Immature natural killer cell (primary cell): ENCODE results near the gene FGFR4. TPM values are rescaled to one million over a fixed set of nuclear protein-coding genes. Genes with fewer than 3 reads are reported as not detected.

Experiments used
- DNase-seq, 3 donors: peaks; one replicate each; pipeline ENCODE4 v3.0.0; 2022; ENCODE audit warnings: mixed read lengths in 1 of 3
- H3K27ac Mint-ChIP-seq, 6 donors: one replicate each; pipeline ENCODE4 v1.8.0; 2020; ENCODE audit warnings: mixed read lengths in 6 of 6, mild to moderate bottlenecking in 5 of 6, inconsistent platforms in 4 of 6, moderate library complexity in 3 of 6
- H3K27me3 Mint-ChIP-seq, 3 donors: one replicate each; pipeline ENCODE4 v1.8.0; 2020 to 2021; ENCODE audit warnings: low read depth in 3 of 3, mild to moderate bottlenecking in 3 of 3, mixed read lengths in 3 of 3, moderate library complexity in 3 of 3, inconsistent platforms in 1 of 3
- H3K36me3 Mint-ChIP-seq, 3 donors: one replicate each; pipeline ENCODE4 v1.8.0; 2020; ENCODE audit warnings: mixed read lengths in 3 of 3, inconsistent platforms in 2 of 3, mild to moderate bottlenecking in 2 of 3
- H3K4me1 Mint-ChIP-seq, 2 donors: one replicate each; pipeline ENCODE4 v1.8.0; 2020; ENCODE audit warnings: inconsistent platforms in 2 of 2, mild to moderate bottlenecking in 2 of 2, mixed read lengths in 2 of 2, moderate library complexity in 1 of 2
- H3K4me3 Mint-ChIP-seq, 5 donors: one replicate each; pipeline ENCODE4 v1.8.0; 2020; ENCODE audit warnings: mild to moderate bottlenecking in 5 of 5, mixed read lengths in 5 of 5, inconsistent platforms in 3 of 5, moderate library complexity in 3 of 5
- H3K9me3 Mint-ChIP-seq, 6 donors: one replicate each; pipeline ENCODE4 v1.8.0; 2020; ENCODE audit warnings: mild to moderate bottlenecking in 6 of 6, mixed read lengths in 6 of 6, inconsistent platforms in 4 of 6, moderate library complexity in 3 of 6
- polyA plus RNA-seq, 3 donors: library from polyadenylated mRNA; unstranded; fragments of 300-500 nt; fragmentation: Illumina TruSeq; gene quantifications; one replicate each; pipeline ENCODE4 v1.2.3, GENCODE V29; 2021

FGFR4 gene
- polyA plus RNA-seq, 3 donors from 2014 or later = not detected

GRCh38 chr5:177070536-177071191 lies 16.1 kb upstream of the FGFR4 start:
- Mint-ChIP-seq H3K4me1 (peaks cover 3 to 6% of the 10 kb centered on the region in 2 donors), H3K27ac (no peak overlapping the region), H3K9me3 (no peaks in the 10 kb centered on the region), H3K36me3 (peaks cover 4 to 16% (median 9%) of the 10 kb centered on the region in 3 donors), H3K4me3 (no peak overlapping the region), H3K27me3 (no peaks in the 10 kb centered on the region)
- no peak for DNase-seq

- DNase-seq = peak; percentile 36 to 53 (median 44)
Measured at GRCh38 chr5:177071666-177072385, 14.9 kb upstream of the FGFR4 start.

GRCh38 chr5:177077335-177077734 lies 9.4 kb upstream of the FGFR4 start:
- Mint-ChIP-seq H3K9me3 (no peaks in the 10 kb centered on the region), H3K4me3 (no peak overlapping the region), H3K36me3 (peaks cover 0 to 4% (median 3%) of the 10 kb centered on the region in 3 donors), H3K27ac (no peak overlapping the region), H3K27me3 (peaks cover 0 to 1% (median 0%) of the 10 kb centered on the region in 3 donors), H3K4me1 (no peaks in the 10 kb centered on the region)
- DNase-seq = no peak

More at GRCh38 chr5:177071666-177072385, 14.9 kb upstream of the FGFR4 start:
- peaks cover 0 to 12% (median 6%) of the 10 kb centered on the region in 3 donors for H3K36me3 Mint-ChIP-seq
- no peak overlapping the region for H3K4me3 Mint-ChIP-seq
- H3K4me1 Mint-ChIP-seq = peaks cover 3 to 6% of the 10 kb centered on the region in 2 donors
- peak overlapping the region in 1 of 6 donors; percentile 37 for H3K27ac Mint-ChIP-seq
- no peaks in the 10 kb centered on the region for H3K27me3 Mint-ChIP-seq
- no peaks in the 10 kb centered on the region for H3K9me3 Mint-ChIP-seq

GRCh38 chr5:177079606-177080005 lies 7.1 kb upstream of the FGFR4 start:
- Mint-ChIP-seq H3K27ac (no peak overlapping the region), H3K36me3 (peaks cover 0 to 4% (median 3%) of the 10 kb centered on the region in 3 donors), H3K9me3 (no peaks in the 10 kb centered on the region), H3K4me3 (no peak overlapping the region), H3K27me3 (peaks cover 0 to 3% (median 2%) of the 10 kb centered on the region in 3 donors), H3K4me1 (no peaks in the 10 kb centered on the region)
- DNase-seq = no peak

GRCh38 chr5:177080265-177080664 lies 6.5 kb upstream of the FGFR4 start:
- Mint-ChIP-seq H3K27me3 (peaks cover 0 to 3% (median 2%) of the 10 kb centered on the region in 3 donors), H3K4me1 (no peaks in the 10 kb centered on the region), H3K9me3 (no peaks in the 10 kb centered on the region), H3K27ac (no peak overlapping the region), H3K36me3 (peaks cover 0 to 4% (median 3%) of the 10 kb centered on the region in 3 donors), H3K4me3 (no peak overlapping the region)
- no peak for DNase-seq

- Mint-ChIP-seq H3K4me3 (no peak overlapping the region), H3K27ac (no peak overlapping the region), H3K36me3 (no peaks in the 10 kb centered on the region), H3K9me3 (no peaks in the 10 kb centered on the region), H3K4me1 (peaks cover 4 to 8% of the 10 kb centered on the region in 2 donors), H3K27me3 (peaks cover 0 to 4% (median 3%) of the 10 kb centered on the region in 3 donors)
- DNase-seq = no peak
Measured at GRCh38 chr5:177081859-177082258, 4.9 kb upstream of the FGFR4 start.

- H3K4me3 Mint-ChIP-seq = no peak overlapping the region
- H3K9me3 Mint-ChIP-seq = no peaks in the 10 kb centered on the region
- no peak for DNase-seq
- no peak overlapping the region for H3K27ac Mint-ChIP-seq
- peaks cover 9 to 14% of the 10 kb centered on the region in 2 donors for H3K4me1 Mint-ChIP-seq
- H3K27me3 Mint-ChIP-seq = peaks cover 0 to 7% (median 4%) of the 10 kb centered on the region in 3 donors
- H3K36me3 Mint-ChIP-seq = no peaks in the 10 kb centered on the region
Measured at GRCh38 chr5:177083357-177083756, 3.4 kb upstream of the FGFR4 start.

- H3K4me1 Mint-ChIP-seq = peaks cover 9 to 14% of the 10 kb centered on the region in 2 donors
- H3K4me3 Mint-ChIP-seq = no peak overlapping the region
- H3K27me3 Mint-ChIP-seq = peaks cover 0 to 7% (median 4%) of the 10 kb centered on the region in 3 donors
- no peak overlapping the region for H3K27ac Mint-ChIP-seq
- no peaks in the 10 kb centered on the region for H3K36me3 Mint-ChIP-seq
- no peak for DNase-seq
- H3K9me3 Mint-ChIP-seq = no peaks in the 10 kb centered on the region
Measured at GRCh38 chr5:177084175-177084574, 2.5 kb upstream of the FGFR4 start.

- H3K27me3 Mint-ChIP-seq = peaks cover 0 to 7% (median 4%) of the 10 kb centered on the region in 3 donors
- peaks cover 9 to 14% of the 10 kb centered on the region in 2 donors for H3K4me1 Mint-ChIP-seq
- no peaks in the 10 kb centered on the region for H3K36me3 Mint-ChIP-seq
- H3K4me3 Mint-ChIP-seq = peak overlapping the region; percentile 42 to 82 (median 61)
- DNase-seq = no peak
- H3K27ac Mint-ChIP-seq = peak overlapping the region in 4 of 6 donors; percentile 4 to 54 (median 24)
- H3K9me3 Mint-ChIP-seq = no peaks in the 10 kb centered on the region
Measured at GRCh38 chr5:177085985-177086653, 596 bp upstream of the FGFR4 start.

GRCh38 chr5:177087398-177088005 lies 787 bp downstream of the FGFR4 start:
- no peak overlapping the region for H3K27ac Mint-ChIP-seq
- DNase-seq = no peak
- H3K4me3 Mint-ChIP-seq = peak overlapping the region; percentile 0 to 46 (median 15)
- peaks cover 9 to 14% of the 10 kb centered on the region in 2 donors for H3K4me1 Mint-ChIP-seq
- no peaks in the 10 kb centered on the region for H3K36me3 Mint-ChIP-seq
- peaks cover 0 to 7% (median 2%) of the 10 kb centered on the region in 3 donors for H3K27me3 Mint-ChIP-seq
- H3K9me3 Mint-ChIP-seq = no peaks in the 10 kb centered on the region

GRCh38 chr5:177089127-177089526 lies 2.4 kb downstream of the FGFR4 start:
- Mint-ChIP-seq H3K9me3 (no peaks in the 10 kb centered on the region), H3K36me3 (no peaks in the 10 kb centered on the region), H3K27me3 (peaks cover 0 to 5% (median 2%) of the 10 kb centered on the region in 3 donors), H3K4me1 (peaks cover 9 to 14% of the 10 kb centered on the region in 2 donors), H3K4me3 (no peak overlapping the region), H3K27ac (no peak overlapping the region)
- DNase-seq = no peak

GRCh38 chr5:177089825-177090641 lies 3.3 kb downstream of the FGFR4 start:
- no peak overlapping the region for H3K27ac Mint-ChIP-seq

GRCh38 chr5:177090813-177091212 lies 4.1 kb downstream of the FGFR4 start:
- Mint-ChIP-seq H3K36me3 (no peaks in the 10 kb centered on the region), H3K27ac (no peak overlapping the region), H3K4me1 (peaks cover 9 to 13% of the 10 kb centered on the region in 2 donors), H3K4me3 (no peak overlapping the region), H3K27me3 (peaks cover 0 to 5% (median 2%) of the 10 kb centered on the region in 3 donors), H3K9me3 (no peaks in the 10 kb centered on the region)
- no peak for DNase-seq

More at GRCh38 chr5:177089825-177090641, 3.3 kb downstream of the FGFR4 start:
- no peak for DNase-seq
- Mint-ChIP-seq H3K4me1 (peaks cover 9 to 14% of the 10 kb centered on the region in 2 donors), H3K4me3 (no peak overlapping the region), H3K27me3 (peaks cover 0 to 5% (median 2%) of the 10 kb centered on the region in 3 donors), H3K36me3 (no peaks in the 10 kb centered on the region), H3K9me3 (no peaks in the 10 kb centered on the region)
